C4-2B (cell line): ENCODE results near the gene GTF2A1L.
A peak's percentile ranks its signal among the peaks of the same experiment; 100 is the strongest.
"Not testable (repeated sequence)": the region's sequence is repeated elsewhere in the genome, so short reads cannot be mapped to it uniquely, and the experiment has no call there.

ENCODE experiments used
- H3K27ac ChIP-seq: fragments of 450-650 bp; 2 replicates; pipeline ENCODE4 v1.5.1; 2017
- ZFX ChIP-seq: fragments of 450-650 bp; IDR thresholded peaks from 2 replicates; pipeline ENCODE4 v1.6.1; 2017
- TF ChIP-seq, protein P1 (sequence below): fragments of 450-650 bp; conservative IDR thresholded peaks from 2 replicates; pipeline ENCODE4 v1.5.1; 2017; ENCODE audit warnings: mild to moderate bottlenecking

Gene GTF2A1L

DNA sequence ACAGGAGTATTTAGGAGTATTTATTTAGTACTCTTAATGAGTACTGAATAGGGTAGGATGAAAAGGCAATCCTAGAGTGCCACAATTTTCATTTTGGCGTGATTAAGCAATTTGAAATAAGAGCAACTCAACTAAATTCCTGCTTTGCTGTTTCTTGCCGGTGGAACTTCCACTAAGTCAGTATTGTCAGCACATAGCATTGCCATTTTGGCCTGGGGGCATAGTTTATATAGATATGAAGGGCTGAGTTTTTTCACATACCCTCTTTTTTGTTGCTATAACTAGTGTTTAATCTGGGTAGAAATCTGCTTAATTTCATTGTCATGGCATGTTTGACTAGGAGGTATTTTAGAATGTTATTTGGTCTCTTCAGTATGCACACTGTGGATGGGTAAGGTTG is 1.9 kb downstream of the GTF2A1L start:
- TF ChIP-seq, protein P1, sequence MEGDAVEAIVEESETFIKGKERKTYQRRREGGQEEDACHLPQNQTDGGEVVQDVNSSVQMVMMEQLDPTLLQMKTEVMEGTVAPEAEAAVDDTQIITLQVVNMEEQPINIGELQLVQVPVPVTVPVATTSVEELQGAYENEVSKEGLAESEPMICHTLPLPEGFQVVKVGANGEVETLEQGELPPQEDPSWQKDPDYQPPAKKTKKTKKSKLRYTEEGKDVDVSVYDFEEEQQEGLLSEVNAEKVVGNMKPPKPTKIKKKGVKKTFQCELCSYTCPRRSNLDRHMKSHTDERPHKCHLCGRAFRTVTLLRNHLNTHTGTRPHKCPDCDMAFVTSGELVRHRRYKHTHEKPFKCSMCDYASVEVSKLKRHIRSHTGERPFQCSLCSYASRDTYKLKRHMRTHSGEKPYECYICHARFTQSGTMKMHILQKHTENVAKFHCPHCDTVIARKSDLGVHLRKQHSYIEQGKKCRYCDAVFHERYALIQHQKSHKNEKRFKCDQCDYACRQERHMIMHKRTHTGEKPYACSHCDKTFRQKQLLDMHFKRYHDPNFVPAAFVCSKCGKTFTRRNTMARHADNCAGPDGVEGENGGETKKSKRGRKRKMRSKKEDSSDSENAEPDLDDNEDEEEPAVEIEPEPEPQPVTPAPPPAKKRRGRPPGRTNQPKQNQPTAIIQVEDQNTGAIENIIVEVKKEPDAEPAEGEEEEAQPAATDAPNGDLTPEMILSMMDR = no peak
- no peak for TF ChIP-seq ZFX
- no peak overlapping the region for H3K27ac ChIP-seq

DNA sequence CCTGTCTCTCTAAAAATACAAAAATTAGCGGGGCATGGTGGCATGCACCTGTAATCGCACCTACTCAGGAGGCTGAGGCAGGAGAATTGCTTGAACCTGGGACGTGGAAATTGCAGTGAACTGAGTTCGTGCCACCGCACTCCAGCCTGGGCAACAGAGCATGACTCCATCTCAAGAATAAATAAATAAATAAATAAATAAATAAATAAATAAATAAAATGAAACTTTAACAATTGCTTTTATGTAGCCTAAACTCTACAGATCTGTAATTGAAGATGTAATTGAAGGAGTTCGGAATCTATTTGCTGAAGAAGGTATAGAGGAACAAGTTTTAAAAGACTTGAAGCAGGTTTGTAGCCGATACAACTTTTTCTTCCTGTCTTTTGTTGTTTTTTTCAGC is 2.9 kb downstream of the GTF2A1L start:
- no peak for TF ChIP-seq ZFX
- TF ChIP-seq, protein P1 = no peak

DNA sequence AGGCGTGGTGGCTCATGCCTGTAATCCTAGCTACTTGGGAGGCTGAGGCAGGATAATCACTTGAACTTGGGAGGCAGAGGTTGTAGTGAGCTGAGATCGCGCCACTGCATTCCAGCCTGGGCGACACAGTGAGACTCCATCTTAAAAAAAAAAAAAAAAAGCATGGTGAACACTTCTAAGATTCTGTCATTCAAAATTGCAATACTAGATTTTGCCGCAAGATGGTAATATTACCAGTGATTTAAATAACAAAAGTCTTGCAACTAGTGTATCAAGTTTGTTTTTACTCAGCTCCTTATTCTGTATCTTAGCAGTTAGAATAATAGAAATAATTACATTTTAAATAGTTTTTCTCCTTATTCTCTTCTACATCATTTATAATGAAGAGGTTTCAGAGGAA is 5.0 kb downstream of the GTF2A1L start:
- TF ChIP-seq, protein P1 = peak; percentile 46
- not testable (repeated sequence) for H3K27ac ChIP-seq

More for the DNA sequence above, 2.9 kb downstream of the GTF2A1L start:
- no peak overlapping the region for H3K27ac ChIP-seq

DNA sequence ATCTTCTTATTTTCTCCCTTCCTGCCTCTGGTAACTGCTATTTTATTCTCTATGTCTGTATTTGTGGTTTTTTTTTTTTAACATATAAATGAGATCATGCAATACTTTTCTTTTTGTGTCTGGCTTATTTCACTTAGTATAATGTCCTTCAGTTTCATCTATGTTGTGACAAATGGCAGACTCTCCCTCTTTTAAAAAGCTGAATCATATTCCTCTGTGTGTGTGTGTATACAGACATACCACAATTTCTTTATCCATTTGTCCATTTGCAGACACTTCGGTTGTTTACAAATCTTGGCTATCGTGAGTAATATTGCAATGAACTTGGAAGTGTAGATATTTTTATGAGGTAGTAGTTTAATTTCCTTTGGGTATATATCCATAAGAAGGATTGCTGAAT is 7.0 kb downstream of the GTF2A1L start:
- H3K27ac ChIP-seq = no peak overlapping the region
- TF ChIP-seq ZFX = no peak
- TF ChIP-seq, protein P1 = no peak

DNA sequence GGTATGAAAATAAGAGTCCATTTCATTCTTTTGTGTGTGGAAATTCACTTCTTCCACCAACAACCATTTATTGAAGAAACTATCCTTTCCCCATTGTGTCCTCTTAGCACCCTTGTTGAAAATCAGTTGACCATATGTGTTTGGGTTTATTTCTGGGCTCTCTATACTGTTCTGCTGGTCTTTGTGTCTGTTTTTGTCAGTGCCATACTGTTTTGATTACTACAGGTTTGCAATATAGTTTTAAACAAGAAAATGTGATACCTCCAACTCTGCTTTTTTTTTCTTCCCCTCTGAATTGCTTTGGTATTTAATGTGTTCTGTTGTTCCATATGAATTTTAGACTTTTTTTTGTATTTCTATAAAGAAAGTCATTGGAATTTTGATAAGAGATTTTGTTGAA is 8.4 kb downstream of the GTF2A1L start:
- no peak overlapping the region for H3K27ac ChIP-seq
- TF ChIP-seq ZFX = no peak
- TF ChIP-seq, protein P1 = no peak

DNA sequence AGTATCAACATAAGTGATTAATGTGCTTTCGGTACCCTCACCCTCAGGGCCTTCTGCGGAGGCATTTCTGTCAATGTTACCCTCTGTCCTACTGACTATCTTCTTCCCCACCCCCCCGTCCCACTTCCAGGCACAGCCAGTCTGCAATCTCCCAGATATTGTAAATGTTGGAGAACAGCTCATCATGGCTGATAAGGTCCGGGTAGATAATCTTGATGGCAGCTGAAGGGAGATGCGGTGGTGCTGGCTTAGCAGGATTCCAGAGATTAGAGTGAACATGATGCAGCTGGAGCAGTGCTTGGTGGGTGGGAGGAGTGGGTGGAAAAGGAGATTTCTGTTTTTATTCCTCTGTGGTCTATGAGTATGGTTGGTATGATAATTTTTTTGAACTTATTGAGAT is 15.5 kb downstream of the GTF2A1L start:
- no peak overlapping the region for H3K27ac ChIP-seq
- TF ChIP-seq ZFX = no peak
- TF ChIP-seq, protein P1 = no peak

DNA sequence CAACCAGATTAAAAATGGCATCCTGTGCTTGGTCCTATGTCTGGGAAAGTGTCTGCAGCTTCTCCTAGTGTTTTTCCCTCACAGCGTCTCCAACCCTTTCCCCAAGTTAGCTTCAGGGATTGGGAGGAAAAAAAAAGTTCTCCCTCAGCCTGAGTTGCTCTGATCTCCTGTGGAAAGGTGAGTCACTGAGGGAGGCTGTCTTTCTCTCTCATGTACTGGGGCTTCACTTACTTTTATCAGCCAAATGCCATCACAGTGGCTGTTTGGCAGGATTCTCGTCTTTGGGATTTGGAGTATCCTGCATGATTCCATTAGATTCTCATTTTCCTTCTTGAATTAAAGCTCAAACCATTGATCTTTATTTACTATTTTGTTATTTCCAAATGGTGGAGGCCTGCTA is 18.1 kb downstream of the GTF2A1L start:
- TF ChIP-seq, protein P1 = no peak
- no peak for TF ChIP-seq ZFX
- no peak overlapping the region for H3K27ac ChIP-seq
